ENCODE measurements around the gene NSMCE1.
A peak's percentile ranks its signal among the peaks of the same experiment; 100 is the strongest.

DNA sequence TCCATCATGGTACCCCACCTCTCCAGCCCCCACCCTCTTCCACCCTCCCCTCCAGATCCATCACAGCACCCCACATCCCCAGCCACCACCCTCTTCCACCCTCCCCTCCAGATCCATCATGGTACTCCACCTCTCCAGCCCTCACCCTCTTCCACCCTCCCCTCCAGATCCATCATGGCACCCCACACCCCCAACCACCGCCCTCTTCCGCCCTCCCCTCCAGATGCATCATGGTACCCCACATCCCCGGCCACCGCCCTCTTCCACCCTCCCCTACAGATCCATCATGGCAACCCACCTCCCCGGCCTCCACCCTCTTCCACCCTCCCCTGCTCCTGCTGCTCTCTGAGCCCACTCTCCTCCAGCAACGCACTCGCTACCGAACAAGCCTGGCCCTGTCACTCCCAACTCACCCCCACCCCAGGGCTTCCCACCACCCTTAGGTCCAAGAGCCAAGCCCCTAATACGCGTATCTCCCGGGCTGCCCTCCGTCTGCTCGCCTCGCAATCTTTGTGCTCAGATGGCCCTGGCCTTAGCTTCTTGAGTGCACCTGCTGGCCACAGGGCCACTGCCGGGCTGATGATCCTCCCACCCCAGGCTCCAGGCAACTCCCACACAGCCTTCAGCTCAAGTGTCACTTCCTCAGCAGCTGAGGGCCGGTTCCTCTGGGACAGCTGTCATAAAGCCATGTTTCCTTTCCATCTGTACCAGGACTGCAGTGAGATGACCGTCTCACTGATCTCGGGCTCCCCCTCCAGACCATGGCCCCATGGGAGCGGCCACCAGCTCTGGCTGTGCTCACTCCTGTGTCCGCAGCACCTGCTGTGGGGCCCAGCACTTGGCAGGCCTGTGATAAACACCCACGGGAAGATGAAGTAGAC lies 39.7 kb downstream of the NSMCE1 start:
- TF ChIP-seq POLR2AphosphoS5 (IDR thresholded peaks at IDR 0.05; ENCODE audit: low read depth) = peak; percentile 92
- TF ChIP-seq, protein P1, sequence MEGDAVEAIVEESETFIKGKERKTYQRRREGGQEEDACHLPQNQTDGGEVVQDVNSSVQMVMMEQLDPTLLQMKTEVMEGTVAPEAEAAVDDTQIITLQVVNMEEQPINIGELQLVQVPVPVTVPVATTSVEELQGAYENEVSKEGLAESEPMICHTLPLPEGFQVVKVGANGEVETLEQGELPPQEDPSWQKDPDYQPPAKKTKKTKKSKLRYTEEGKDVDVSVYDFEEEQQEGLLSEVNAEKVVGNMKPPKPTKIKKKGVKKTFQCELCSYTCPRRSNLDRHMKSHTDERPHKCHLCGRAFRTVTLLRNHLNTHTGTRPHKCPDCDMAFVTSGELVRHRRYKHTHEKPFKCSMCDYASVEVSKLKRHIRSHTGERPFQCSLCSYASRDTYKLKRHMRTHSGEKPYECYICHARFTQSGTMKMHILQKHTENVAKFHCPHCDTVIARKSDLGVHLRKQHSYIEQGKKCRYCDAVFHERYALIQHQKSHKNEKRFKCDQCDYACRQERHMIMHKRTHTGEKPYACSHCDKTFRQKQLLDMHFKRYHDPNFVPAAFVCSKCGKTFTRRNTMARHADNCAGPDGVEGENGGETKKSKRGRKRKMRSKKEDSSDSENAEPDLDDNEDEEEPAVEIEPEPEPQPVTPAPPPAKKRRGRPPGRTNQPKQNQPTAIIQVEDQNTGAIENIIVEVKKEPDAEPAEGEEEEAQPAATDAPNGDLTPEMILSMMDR (IDR thresholded peaks at IDR 0.05; ENCODE audit: insufficient read depth, low read length) = no peak
- TF ChIP-seq, protein P2, sequence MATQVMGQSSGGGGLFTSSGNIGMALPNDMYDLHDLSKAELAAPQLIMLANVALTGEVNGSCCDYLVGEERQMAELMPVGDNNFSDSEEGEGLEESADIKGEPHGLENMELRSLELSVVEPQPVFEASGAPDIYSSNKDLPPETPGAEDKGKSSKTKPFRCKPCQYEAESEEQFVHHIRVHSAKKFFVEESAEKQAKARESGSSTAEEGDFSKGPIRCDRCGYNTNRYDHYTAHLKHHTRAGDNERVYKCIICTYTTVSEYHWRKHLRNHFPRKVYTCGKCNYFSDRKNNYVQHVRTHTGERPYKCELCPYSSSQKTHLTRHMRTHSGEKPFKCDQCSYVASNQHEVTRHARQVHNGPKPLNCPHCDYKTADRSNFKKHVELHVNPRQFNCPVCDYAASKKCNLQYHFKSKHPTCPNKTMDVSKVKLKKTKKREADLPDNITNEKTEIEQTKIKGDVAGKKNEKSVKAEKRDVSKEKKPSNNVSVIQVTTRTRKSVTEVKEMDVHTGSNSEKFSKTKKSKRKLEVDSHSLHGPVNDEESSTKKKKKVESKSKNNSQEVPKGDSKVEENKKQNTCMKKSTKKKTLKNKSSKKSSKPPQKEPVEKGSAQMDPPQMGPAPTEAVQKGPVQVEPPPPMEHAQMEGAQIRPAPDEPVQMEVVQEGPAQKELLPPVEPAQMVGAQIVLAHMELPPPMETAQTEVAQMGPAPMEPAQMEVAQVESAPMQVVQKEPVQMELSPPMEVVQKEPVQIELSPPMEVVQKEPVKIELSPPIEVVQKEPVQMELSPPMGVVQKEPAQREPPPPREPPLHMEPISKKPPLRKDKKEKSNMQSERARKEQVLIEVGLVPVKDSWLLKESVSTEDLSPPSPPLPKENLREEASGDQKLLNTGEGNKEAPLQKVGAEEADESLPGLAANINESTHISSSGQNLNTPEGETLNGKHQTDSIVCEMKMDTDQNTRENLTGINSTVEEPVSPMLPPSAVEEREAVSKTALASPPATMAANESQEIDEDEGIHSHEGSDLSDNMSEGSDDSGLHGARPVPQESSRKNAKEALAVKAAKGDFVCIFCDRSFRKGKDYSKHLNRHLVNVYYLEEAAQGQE (IDR thresholded peaks at IDR 0.05; ENCODE audit: insufficient replicate concordance, low read depth) = no peak
